IPS-15b (cell line): ENCODE data around the gene CD34.

Experiments used
- H3K27me3 ChIP-seq: one replicate; pipeline ENCODE4 v1.6.1; 2013; ENCODE audit warnings: low read length; ENCODE audit not compliant: control insufficient read depth, insufficient read depth
- H3K36me3 ChIP-seq: one replicate; pipeline ENCODE4 v1.6.1; 2013; ENCODE audit warnings: low read length; ENCODE audit not compliant: control insufficient read depth, insufficient read depth
- H3K4me1 ChIP-seq: one replicate; pipeline ENCODE4 v1.6.1; 2013; ENCODE audit warnings: mild to moderate bottlenecking, low read length; ENCODE audit not compliant: control insufficient read depth, insufficient read depth
- H3K4me3 ChIP-seq: one replicate; pipeline ENCODE4 v1.5.1; 2013; ENCODE audit warnings: low read depth, low read length
- H3K9ac ChIP-seq: one replicate; pipeline ENCODE4 v1.6.1; 2013; ENCODE audit warnings: low read depth, mild to moderate bottlenecking, low read length
- H3K9me3 ChIP-seq: one replicate; pipeline ENCODE4 v1.6.1; 2013; ENCODE audit warnings: mild to moderate bottlenecking, low read length; ENCODE audit not compliant: control insufficient read depth, insufficient read depth

The CD34 gene

GRCh38 chr1:207909687-207910086 is 1.2 kb downstream of the CD34 start:
- Histone ChIP-seq H3K4me1 (peaks cover 3% of the 10 kb centered on the region), H3K9ac (no peak overlapping the region), H3K9me3 (no peaks in the 10 kb centered on the region), H3K4me3 (no peak overlapping the region), H3K36me3 (no peaks in the 10 kb centered on the region), H3K27me3 (peaks cover 57% of the 10 kb centered on the region)

DNA sequence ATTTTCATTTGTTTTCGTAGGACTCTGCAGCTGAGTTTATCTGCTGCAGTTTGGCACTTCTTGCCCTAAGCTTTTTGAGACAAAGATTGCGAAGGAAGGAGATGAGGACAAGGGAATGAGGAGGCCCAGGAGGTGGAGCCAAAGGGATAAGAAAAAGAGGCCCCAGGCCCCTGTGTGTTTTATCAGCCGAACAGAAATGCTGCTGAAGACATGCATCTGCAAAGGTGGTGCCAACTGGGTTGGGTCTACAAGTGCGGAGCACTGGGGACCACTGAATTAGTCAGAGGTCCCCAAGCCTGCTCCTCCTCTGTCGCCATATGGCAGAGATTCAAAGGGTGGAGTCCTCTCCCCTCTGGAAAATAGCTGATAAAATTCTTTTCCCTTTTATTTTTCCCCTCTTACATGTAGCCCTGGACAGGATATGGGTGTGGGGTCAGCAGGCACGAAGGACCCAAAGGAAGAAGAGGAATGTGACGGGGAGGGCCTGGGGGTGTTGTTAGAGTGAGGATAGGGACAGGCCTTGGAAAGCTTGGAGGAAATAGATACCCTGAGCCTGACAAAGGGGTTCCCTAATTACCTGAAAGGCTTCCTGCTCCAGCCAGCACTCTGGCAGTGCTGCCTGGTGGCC is 2.7 kb downstream of the CD34 start:
- peaks cover 3% of the 10 kb centered on the region for H3K4me1 ChIP-seq
- H3K9me3 ChIP-seq = no peaks in the 10 kb centered on the region
- H3K4me3 ChIP-seq = no peak overlapping the region
- peaks cover 49% of the 10 kb centered on the region for H3K27me3 ChIP-seq
- H3K9ac ChIP-seq = no peak overlapping the region
- no peaks in the 10 kb centered on the region for H3K36me3 ChIP-seq

GRCh38 chr1:207904391-207904790 is 6.5 kb downstream of the CD34 start:
- H3K9ac ChIP-seq = no peak overlapping the region
- H3K36me3 ChIP-seq = no peaks in the 10 kb centered on the region
- no peak overlapping the region for H3K4me3 ChIP-seq
- H3K4me1 ChIP-seq = peaks cover 3% of the 10 kb centered on the region
- peaks cover 11% of the 10 kb centered on the region for H3K27me3 ChIP-seq
- no peaks in the 10 kb centered on the region for H3K9me3 ChIP-seq

GRCh38 chr1:207903767-207904166 is 7.2 kb downstream of the CD34 start:
- peaks cover 7% of the 10 kb centered on the region for H3K27me3 ChIP-seq
- H3K4me1 ChIP-seq = peaks cover 3% of the 10 kb centered on the region
- no peaks in the 10 kb centered on the region for H3K9me3 ChIP-seq
- H3K36me3 ChIP-seq = no peaks in the 10 kb centered on the region
- H3K9ac ChIP-seq = no peak overlapping the region
- no peak overlapping the region for H3K4me3 ChIP-seq

DNA sequence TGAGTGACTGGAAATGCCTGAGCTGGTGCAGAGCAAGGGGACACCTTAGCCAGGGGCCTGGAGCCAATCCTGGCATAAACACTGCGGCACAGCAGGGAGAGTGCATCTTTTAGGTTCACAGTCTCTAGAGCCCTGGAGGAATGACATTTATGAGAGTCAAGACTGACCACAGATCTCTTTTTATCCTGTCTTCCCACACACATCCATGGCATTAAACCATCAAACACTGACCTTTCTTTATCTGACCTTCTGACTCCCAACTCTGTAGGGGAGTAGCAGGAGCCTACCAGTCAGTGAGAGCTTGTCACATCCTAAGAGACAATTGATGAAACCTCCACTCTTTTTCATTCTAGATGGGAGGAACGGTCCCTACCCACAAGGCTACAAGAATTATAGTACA is 7.9 kb downstream of the CD34 start:
- no peak overlapping the region for H3K9ac ChIP-seq
- peaks cover 3% of the 10 kb centered on the region for H3K4me1 ChIP-seq
- H3K27me3 ChIP-seq = peaks cover 3% of the 10 kb centered on the region

DNA sequence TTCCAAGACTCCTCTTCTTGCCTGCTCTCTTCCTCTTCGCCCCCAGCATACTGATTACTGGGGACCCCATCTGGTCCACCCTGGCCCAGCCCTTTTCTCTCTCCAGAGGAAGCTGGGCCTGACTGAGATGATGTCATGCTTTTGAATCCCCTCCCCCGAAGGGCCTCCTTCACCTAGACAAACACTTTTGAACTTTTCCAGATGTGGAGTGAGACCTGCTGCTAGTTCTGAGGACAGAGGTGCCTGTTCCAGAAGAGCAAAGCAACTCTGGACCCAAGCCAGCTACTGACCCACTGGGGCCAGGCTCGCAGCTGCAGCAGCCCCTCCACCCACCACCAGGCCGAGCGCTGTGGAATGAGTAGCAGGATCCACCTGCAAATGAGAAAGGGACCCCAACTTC is 8.4 kb downstream of the CD34 start:
- peaks cover 3% of the 10 kb centered on the region for H3K4me1 ChIP-seq
- peaks cover 2% of the 10 kb centered on the region for H3K27me3 ChIP-seq
- H3K9ac ChIP-seq = no peak overlapping the region
- no peaks in the 10 kb centered on the region for H3K36me3 ChIP-seq
- H3K4me3 ChIP-seq = no peak overlapping the region
- H3K9me3 ChIP-seq = no peaks in the 10 kb centered on the region

More for the DNA sequence above, 7.9 kb downstream of the CD34 start:
- Histone ChIP-seq H3K9me3 (no peaks in the 10 kb centered on the region), H3K4me3 (no peak overlapping the region), H3K36me3 (no peaks in the 10 kb centered on the region)

GRCh38 chr1:207901041-207901653 is 9.8 kb downstream of the CD34 start:
- peaks cover 3% of the 10 kb centered on the region for H3K4me1 ChIP-seq
- H3K9ac ChIP-seq = no peak overlapping the region
- no peaks in the 10 kb centered on the region for H3K27me3 ChIP-seq
- no peaks in the 10 kb centered on the region for H3K36me3 ChIP-seq
- H3K9me3 ChIP-seq = no peaks in the 10 kb centered on the region
- no peak overlapping the region for H3K4me3 ChIP-seq

- Histone ChIP-seq H3K4me1 (peaks cover 3% of the 10 kb centered on the region), H3K9ac (no peak overlapping the region), H3K9me3 (no peaks in the 10 kb centered on the region), H3K27me3 (peaks cover 4% of the 10 kb centered on the region), H3K36me3 (no peaks in the 10 kb centered on the region), H3K4me3 (no peak overlapping the region)
These were observed 12.1 kb downstream of the CD34 start for GRCh38 chr1:207898836-207899235.

GRCh38 chr1:207898260-207898659 is 12.7 kb downstream of the CD34 start:
- H3K9me3 ChIP-seq = no peaks in the 10 kb centered on the region
- H3K36me3 ChIP-seq = no peaks in the 10 kb centered on the region
- no peak overlapping the region for H3K4me3 ChIP-seq
- no peak overlapping the region for H3K9ac ChIP-seq
- H3K4me1 ChIP-seq = peaks cover 3% of the 10 kb centered on the region
- H3K27me3 ChIP-seq = peaks cover 4% of the 10 kb centered on the region

DNA sequence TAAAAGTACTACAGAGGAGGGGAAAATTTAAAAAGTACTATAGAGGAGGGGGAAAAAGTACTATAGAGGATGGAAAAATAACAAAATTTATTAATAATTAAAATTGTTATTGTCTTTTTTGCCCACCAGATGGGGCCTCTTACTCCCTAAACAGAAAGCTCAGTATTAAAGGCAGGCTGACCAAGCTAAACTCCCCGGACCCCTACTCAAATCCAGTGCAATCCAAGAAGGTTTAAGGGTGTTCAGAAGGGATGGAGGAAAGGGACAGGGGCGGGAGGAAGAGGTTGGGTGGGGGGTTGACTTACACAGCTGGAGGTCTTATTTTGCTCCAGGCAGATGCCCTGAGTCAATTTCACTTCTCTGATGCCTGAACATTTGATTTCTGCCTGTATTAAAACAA is 13.7 kb downstream of the CD34 start:
- Histone ChIP-seq H3K4me1 (no peaks in the 10 kb centered on the region), H3K9me3 (no peaks in the 10 kb centered on the region), H3K27me3 (peaks cover 4% of the 10 kb centered on the region), H3K36me3 (no peaks in the 10 kb centered on the region), H3K4me3 (no peak overlapping the region), H3K9ac (no peak overlapping the region)

- H3K27me3 ChIP-seq = peaks cover 4% of the 10 kb centered on the region
- H3K9me3 ChIP-seq = no peaks in the 10 kb centered on the region
- no peak overlapping the region for H3K4me3 ChIP-seq
- H3K9ac ChIP-seq = no peak overlapping the region
- no peaks in the 10 kb centered on the region for H3K4me1 ChIP-seq
- no peaks in the 10 kb centered on the region for H3K36me3 ChIP-seq
These were observed 14.4 kb downstream of the CD34 start for GRCh38 chr1:207896547-207896946.

- Histone ChIP-seq H3K9me3 (no peaks in the 10 kb centered on the region), H3K36me3 (no peaks in the 10 kb centered on the region), H3K27me3 (peaks cover 4% of the 10 kb centered on the region), H3K4me1 (no peaks in the 10 kb centered on the region), H3K4me3 (no peak overlapping the region), H3K9ac (no peak overlapping the region)
These were observed 16.2 kb downstream of the CD34 start for GRCh38 chr1:207894704-207895103.
